ENCODE measurements around the gene UBE2L5. TPM values are rescaled to one million over a fixed set of nuclear protein-coding genes. Genes with fewer than 3 reads are reported as not detected.

UBE2L5 gene
- total and polyA plus RNA-seq, 2 of the 8 experiments (the other 6 are each of a cell fraction or from before 2014, with no cell fraction given): not detected

- WGBS, 2 experiments (ENCODE audit: extremely low coverage in 1 of 2, insufficient coverage in 1 of 2, insufficient read length in 1 of 2, insufficient replicate concordance in 2 of 2, low coverage in 1 of 2, low lambda C conversion rate in 2 of 2, missing lambda C conversion rate in 1 of 2): 95% methylated on average over 3 of the region's 4 CpGs; no CpG with 5 or more reads in 1 of the 2 experiments
- no peaks in the 10 kb centered on the region for H3K79me1 ChIP-seq (ENCODE audit: low read depth, low read length)
- peaks cover 4% of the 10 kb centered on the region; the same call in 1 of the 2 replicates for H3K23me2 ChIP-seq (ENCODE audit: low read depth, low read length)
- no peak for FAIRE-seq
- DNase-seq (ENCODE audit: low read depth in 1 of 2, low spot score in 2 of 2): no peak
- H4K5ac ChIP-seq (ENCODE audit: insufficient read length, low read depth, low read length): no peak overlapping the region
- no peak overlapping the region for H3K27ac ChIP-seq (ENCODE audit: low read depth, low read length)
- H2BK12ac ChIP-seq (ENCODE audit: low read depth, low read length): no peak overlapping the region
- H3K9ac ChIP-seq (replicated peaks in 1 of 4; ENCODE audit: extremely low read depth in 1 of 4, low read depth in 3 of 4, low read length in 3 of 4): no peak overlapping the region
- H2BK5ac ChIP-seq (ENCODE audit: low read depth, low read length): no peak overlapping the region
- CTCF ChIA-PET (ENCODE audit: partially characterized antibody): interaction anchor here (1.7 kb wide), 1 partner anchor 316 kb away, joined by 9 read pairs; no protein-coding TSS in a partner anchor
- peaks cover 0 to 10% (median 7%) of the 10 kb centered on the region in 4 experiments; a peak in 6 of 7 replicates for H3K4me1 ChIP-seq (replicated peaks in 1 of 4; ENCODE audit: control insufficient read depth in 3 of 4, insufficient read depth in 4 of 4, low read length in 3 of 4)
- no peak overlapping the region for H3K4ac ChIP-seq (replicated peaks; ENCODE audit: insufficient read length, low read depth, low read length)
- no peak overlapping the region for H3K18ac ChIP-seq (ENCODE audit: extremely low read depth, low read length)
- H3K36me3 ChIP-seq (ENCODE audit: control insufficient read depth in 2 of 4, insufficient read depth in 4 of 4, low read length in 3 of 4): no peaks in the 10 kb centered on the region
- H4K91ac ChIP-seq (replicated peaks; ENCODE audit: insufficient read length, low read length): no peak overlapping the region
- no peak overlapping the region for H2BK15ac ChIP-seq (ENCODE audit: low read length)
- H2BK120ac ChIP-seq (replicated peaks; ENCODE audit: low read depth, low read length): no peak overlapping the region
- no peak overlapping the region for H2AFZ ChIP-seq (ENCODE audit: low read length)
- H3K23ac ChIP-seq (ENCODE audit: insufficient read length): no peak overlapping the region
- H3K14ac ChIP-seq (ENCODE audit: insufficient read length): no peak overlapping the region
- no peaks in the 10 kb centered on the region for H3K9me3 ChIP-seq (ENCODE audit: insufficient read depth in 2 of 2, low read depth in 1 of 2, low read length in 1 of 2)
- no peaks in the 10 kb centered on the region; a peak in 1 of 7 replicates for H3K27me3 ChIP-seq (replicated peaks in 1 of 4; ENCODE audit: control insufficient read depth in 3 of 4, extremely low read depth in 1 of 4, insufficient read depth in 3 of 4, low read length in 3 of 4)
- no peak overlapping the region for H2BK20ac ChIP-seq (ENCODE audit: low read length)
- H3K4me3 ChIP-seq (ENCODE audit: extremely low read depth in 1 of 4, insufficient read depth in 2 of 4, low read depth in 3 of 4, low read length in 4 of 4): no peak overlapping the region
- no peak overlapping the region for H3K56ac ChIP-seq (replicated peaks; ENCODE audit: insufficient read length, low read depth, low read length)
- POLR2A ChIA-PET (ENCODE audit: partially characterized antibody): interaction anchor here (1.1 to 2.8 kb wide), 4 partner anchors 9 to 27 kb away, joined by 3 to 12 read pairs (median 8); partner anchors contain the start of gene HMGB1
- H4K8ac ChIP-seq (ENCODE audit: extremely low read depth, insufficient read depth, low read length): no peak overlapping the region
- no peak overlapping the region for H3K4me2 ChIP-seq (ENCODE audit: insufficient read depth in 1 of 2, low read depth in 2 of 2, low read length in 2 of 2)
- no peaks in the 10 kb centered on the region for H3K79me2 ChIP-seq (ENCODE audit: control insufficient read depth in 1 of 2, insufficient read depth in 2 of 2, low read length in 2 of 2)
- no peaks in the 10 kb centered on the region for H4K20me1 ChIP-seq (replicated peaks in 1 of 2; ENCODE audit: control insufficient read depth in 1 of 2, insufficient read depth in 2 of 2, low read length in 2 of 2)
- no peak overlapping the region for H2AK5ac ChIP-seq (ENCODE audit: low read depth, low read length)
- TF ChIP-seq ZNF274 (IDR thresholded peaks at IDR 0.05; ENCODE audit: borderline replicate concordance, extremely low read depth, low read length) (no peak), CEBPB (IDR thresholded peaks at IDR 0.05; ENCODE audit: low read depth, low read length) (no peak), PHF8 (conservative IDR thresholded peaks at IDR 0.05; ENCODE audit: low read depth, low read length) (no peak), NRF1 (IDR thresholded peaks at IDR 0.05; ENCODE audit: low read depth, low read length) (no peak), RFX5 (IDR thresholded peaks at IDR 0.05; ENCODE audit: borderline replicate concordance, low read depth, low read length) (no peak), JUND (IDR thresholded peaks at IDR 0.05; ENCODE audit: low read length) (no peak), EZH2 (IDR thresholded peaks at IDR 0.05; ENCODE audit: low read depth, low read length, severe bottlenecking) (no peak), TBP (IDR thresholded peaks at IDR 0.05; ENCODE audit: low read depth, low read length) (no peak)
Observed at GRCh38 chr13:30448441-30448840, 26.1 kb downstream of the UBE2L5 start.

All from H1 (cell line).